ENCODE results near the gene HDGFL2.

HDGFL2 gene

GRCh38 chr19:4533835-4534424 is 61.8 kb downstream of the HDGFL2 start:
- TF ChIP-seq EZH2 (IDR thresholded peaks at IDR 0.05), result no peak
- no peak for TF ChIP-seq FOXP2 (optimal IDR thresholded peaks at IDR 0.05; ENCODE audit: control extremely low read depth, extremely low read length, insufficient read depth)
- no peak for TF ChIP-seq POLR2AphosphoS5 (IDR thresholded peaks at IDR 0.05; ENCODE audit: borderline replicate concordance, low read depth, low read length)
- Histone ChIP-seq H3K36me3 (ENCODE audit: insufficient read depth, low read length) (no peaks in the 10 kb centered on the region), H3K9ac (ENCODE audit: insufficient read length) (no peak overlapping the region), H3K9me3 (ENCODE audit: low read depth, low read length) (no peaks in the 10 kb centered on the region), H3K4me3 (no peak overlapping the region), H3K27ac (no peak overlapping the region)
- no peak for DNase-seq (ENCODE audit: low read depth, low spot score)

- Histone ChIP-seq H3K9me3 (ENCODE audit: low read depth, low read length) (no peaks in the 10 kb centered on the region), H3K27ac (no peak within 1 kb of the TSS), H3K4me3 (peak within 1 kb of the TSS; percentile 65), H3K9ac (ENCODE audit: insufficient read length) (no peak within 1 kb of the TSS), H3K36me3 (ENCODE audit: insufficient read depth, low read length) (no peaks in the 10 kb centered on the region)
- DNase-seq (ENCODE audit: low read depth, low spot score), result peak; percentile 56
- TF ChIP-seq FOXP2 (optimal IDR thresholded peaks at IDR 0.05; ENCODE audit: control extremely low read depth, extremely low read length, insufficient read depth), result no peak
- TF ChIP-seq POLR2AphosphoS5 (IDR thresholded peaks at IDR 0.05; ENCODE audit: borderline replicate concordance, low read depth, low read length), result no peak; the same call in 1 of the 2 replicates
- TF ChIP-seq EZH2 (IDR thresholded peaks at IDR 0.05), result no peak
Observed at GRCh38 chr19:4534836-4535658, 63.0 kb downstream of the HDGFL2 start, which contains the start of gene PLIN5. Gene PLIN5, minus strand, starts transcription at chr19:4535224. Its CDS starts 1,150 bp downstream, at chr19:4534074.

- TF ChIP-seq EZH2 (IDR thresholded peaks at IDR 0.05) (no peak), POLR2AphosphoS5 (IDR thresholded peaks at IDR 0.05; ENCODE audit: borderline replicate concordance, low read depth, low read length) (no peak), FOXP2 (optimal IDR thresholded peaks at IDR 0.05; ENCODE audit: control extremely low read depth, extremely low read length, insufficient read depth) (no peak)
- H3K4me3 ChIP-seq, result no peak overlapping the region
- no peaks in the 10 kb centered on the region for H3K36me3 ChIP-seq (ENCODE audit: insufficient read depth, low read length)
- H3K9ac ChIP-seq (ENCODE audit: insufficient read length), result no peak overlapping the region
- no peak overlapping the region for H3K27ac ChIP-seq
- no peaks in the 10 kb centered on the region for H3K9me3 ChIP-seq (ENCODE audit: low read depth, low read length)
- DNase-seq (ENCODE audit: low read depth, low spot score), result no peak
Observed at GRCh38 chr19:4536798-4537197, 64.7 kb downstream of the HDGFL2 start.

GRCh38 chr19:4537953-4538600 is 66.0 kb downstream of the HDGFL2 start:
- no peaks in the 10 kb centered on the region for H3K36me3 ChIP-seq (ENCODE audit: insufficient read depth, low read length)
- no peak overlapping the region for H3K4me3 ChIP-seq
- TF ChIP-seq EZH2 (IDR thresholded peaks at IDR 0.05) (no peak), POLR2AphosphoS5 (IDR thresholded peaks at IDR 0.05; ENCODE audit: borderline replicate concordance, low read depth, low read length) (no peak), FOXP2 (optimal IDR thresholded peaks at IDR 0.05; ENCODE audit: control extremely low read depth, extremely low read length, insufficient read depth) (no peak)
- H3K9me3 ChIP-seq (ENCODE audit: low read depth, low read length), result no peaks in the 10 kb centered on the region
- no peak overlapping the region for H3K9ac ChIP-seq (ENCODE audit: insufficient read length)
- H3K27ac ChIP-seq, result no peak overlapping the region
- DNase-seq (ENCODE audit: low read depth, low spot score), result no peak

GRCh38 chr19:4538601-4538954 is 66.5 kb downstream of the HDGFL2 start:
- TF ChIP-seq POLR2AphosphoS5 (IDR thresholded peaks at IDR 0.05; ENCODE audit: borderline replicate concordance, low read depth, low read length) (no peak), EZH2 (IDR thresholded peaks at IDR 0.05) (no peak), FOXP2 (optimal IDR thresholded peaks at IDR 0.05; ENCODE audit: control extremely low read depth, extremely low read length, insufficient read depth) (no peak)
- Histone ChIP-seq H3K36me3 (ENCODE audit: insufficient read depth, low read length) (no peaks in the 10 kb centered on the region), H3K4me3 (no peak overlapping the region), H3K9me3 (ENCODE audit: low read depth, low read length) (no peaks in the 10 kb centered on the region), H3K27ac (no peak overlapping the region), H3K9ac (ENCODE audit: insufficient read length) (no peak overlapping the region)
- DNase-seq (ENCODE audit: low read depth, low spot score), result no peak

GRCh38 chr19:4539169-4539692 is 67.1 kb downstream of the HDGFL2 start:
- no peaks in the 10 kb centered on the region for H3K9me3 ChIP-seq (ENCODE audit: low read depth, low read length)
- H3K4me3 ChIP-seq, result no peak overlapping the region
- no peak overlapping the region for H3K9ac ChIP-seq (ENCODE audit: insufficient read length)
- no peak overlapping the region for H3K27ac ChIP-seq
- no peaks in the 10 kb centered on the region for H3K36me3 ChIP-seq (ENCODE audit: insufficient read depth, low read length)
- TF ChIP-seq POLR2AphosphoS5 (IDR thresholded peaks at IDR 0.05; ENCODE audit: borderline replicate concordance, low read depth, low read length), result no peak
- no peak for TF ChIP-seq FOXP2 (optimal IDR thresholded peaks at IDR 0.05; ENCODE audit: control extremely low read depth, extremely low read length, insufficient read depth)
- TF ChIP-seq EZH2 (IDR thresholded peaks at IDR 0.05), result no peak
- no peak for DNase-seq (ENCODE audit: low read depth, low spot score)

GRCh38 chr19:4539693-4540581 is 67.8 kb downstream of the HDGFL2 start, which contains the start of gene LRG1:
Gene LRG1, minus strand, starts transcription at chr19:4540036. Its CDS starts 23 bp downstream, at chr19:4540013.
- Histone ChIP-seq H3K27ac (no peak within 1 kb of the TSS), H3K4me3 (no peak within 1 kb of the TSS), H3K9me3 (ENCODE audit: low read depth, low read length) (no peaks in the 10 kb centered on the region), H3K9ac (ENCODE audit: insufficient read length) (no peak within 1 kb of the TSS), H3K36me3 (ENCODE audit: insufficient read depth, low read length) (no peaks in the 10 kb centered on the region)
- DNase-seq (ENCODE audit: low read depth, low spot score), result no peak
- TF ChIP-seq FOXP2 (optimal IDR thresholded peaks at IDR 0.05; ENCODE audit: control extremely low read depth, extremely low read length, insufficient read depth), result no peak
- no peak for TF ChIP-seq EZH2 (IDR thresholded peaks at IDR 0.05)
- TF ChIP-seq POLR2AphosphoS5 (IDR thresholded peaks at IDR 0.05; ENCODE audit: borderline replicate concordance, low read depth, low read length), result no peak

All from SK-N-MC (cell line).